ENCODE measurements around the gene BMP5. TPM values are rescaled to one million over a fixed set of nuclear protein-coding genes. Genes with fewer than 3 reads are reported as not detected.

The BMP5 gene
- total and polyA plus RNA-seq, 2 donors (not counting 3 experiments of a cell fraction or from before 2014, with no cell fraction given) = not detected

GRCh38 chr6:55704421-55704820 lies 171.0 kb downstream of the BMP5 start:
- no peaks in the 10 kb centered on the region for H4K20me1 ChIP-seq (replicated peaks; ENCODE audit: control insufficient read depth, extremely low read depth, insufficient read depth, low read length)
- peak overlapping the region; percentile 28 for H3K27ac ChIP-seq (ENCODE audit: insufficient read depth, low read depth, low read length)
- no peaks in the 10 kb centered on the region for H3K36me3 ChIP-seq (ENCODE audit: control insufficient read depth in 2 of 2, extremely low read depth in 1 of 2, insufficient read depth in 2 of 2, low read length in 2 of 2)
- no peaks in the 10 kb centered on the region for H3K79me2 ChIP-seq (ENCODE audit: control insufficient read depth, insufficient read depth, low read length)
- TF ChIP-seq POLR2AphosphoS5 (IDR thresholded peaks at IDR 0.05; ENCODE audit: insufficient read depth, low read depth, low read length) = no peak
- peak; percentile 82 for TF ChIP-seq FOS (IDR thresholded peaks at IDR 0.05; ENCODE audit: borderline replicate concordance, insufficient read depth, low read length)
- TF ChIP-seq JUN (IDR thresholded peaks at IDR 0.05; ENCODE audit: borderline replicate concordance, insufficient read depth, insufficient read length, low read depth) = peak; percentile 83
- H3K9ac ChIP-seq (replicated peaks; ENCODE audit: extremely low read depth, insufficient read depth, low read length) = no peak overlapping the region
- peak; percentile 84 for DNase-seq (ENCODE audit: low read depth, low spot score)
- no peak overlapping the region for H3K4me3 ChIP-seq (replicated peaks in 1 of 3; ENCODE audit: insufficient read depth in 1 of 3, low read depth in 1 of 3, low read length in 3 of 3)
- dilution Hi-C loops (cut with MboI; ENCODE audit: extremely low pct_ligation_motif_present, low sequenced_read_pairs) = no loop called here
- H3K4me2 ChIP-seq (ENCODE audit: insufficient read depth, low read length) = no peak overlapping the region
- no peak overlapping the region for H2AFZ ChIP-seq (ENCODE audit: low read depth, low read length)
- H3K27me3 ChIP-seq (ENCODE audit: control insufficient read depth in 2 of 2, insufficient read depth in 2 of 2, low read length in 2 of 2) = no peaks in the 10 kb centered on the region
- no TSS peak for BruUV-seq (replicated peaks)
- no peaks in the 10 kb centered on the region for H3K9me1 ChIP-seq (replicated peaks; ENCODE audit: control insufficient read depth, extremely low read depth, insufficient read depth, low read length)
- peak; percentile 79 for FAIRE-seq
- H3K4me1 ChIP-seq (ENCODE audit: control insufficient read depth, extremely low read depth, insufficient read depth, low read length) = peaks cover 15% of the 10 kb centered on the region
- CTCF ChIA-PET = interaction anchor here (0.7 to 3.3 kb wide), 6 partner anchors 10 to 182 kb away, joined by 3 to 14 read pairs (median 4); no protein-coding TSS in a partner anchor
- no peaks in the 10 kb centered on the region for H3K9me3 ChIP-seq (replicated peaks; ENCODE audit: control insufficient read depth, insufficient read depth, low read length)
- intact Hi-C loops (cut with micrococcal nuclease) = loop anchor here (5.0 kb wide), 1 partner anchor 183 kb away; no protein-coding TSS in a partner anchor
- POLR2A ChIA-PET = interaction anchor here (0.6 kb wide), 1 partner anchor 185 kb away, joined by 3 read pairs; no protein-coding TSS in a partner anchor

Data from endothelial cell of umbilical vein (primary cell).